Measurements from ENCODE around the gene FAM216B. TPM values are rescaled to one million over a fixed set of nuclear protein-coding genes. Genes with fewer than 3 reads are reported as not detected.

Gene FAM216B
- total and polyA plus RNA-seq, 10 of the 15 experiments (the other 5 are each of a cell fraction or from before 2014, with no cell fraction given): not detected

DNA sequence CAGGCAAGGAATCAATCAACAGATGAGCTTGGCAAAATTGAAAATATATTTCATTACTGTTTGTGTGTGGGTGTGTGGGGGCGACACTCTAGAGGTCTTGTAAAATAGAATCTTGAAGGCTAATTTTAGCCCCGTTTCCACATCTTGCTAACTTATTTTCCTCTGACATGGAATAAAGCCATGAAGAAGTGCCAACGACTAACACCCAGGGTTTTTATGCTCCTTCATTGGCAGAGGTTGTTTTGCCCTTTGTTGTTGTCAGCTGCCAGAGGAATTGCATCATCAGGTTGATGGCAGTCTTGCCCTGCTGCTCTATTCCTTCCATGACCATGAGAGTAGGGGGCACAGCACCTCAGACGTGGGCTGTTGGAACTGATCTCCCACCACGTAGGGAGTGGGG lies 30.6 kb upstream of the FAM216B start (continued):
- TF ChIP-seq, protein P1, sequence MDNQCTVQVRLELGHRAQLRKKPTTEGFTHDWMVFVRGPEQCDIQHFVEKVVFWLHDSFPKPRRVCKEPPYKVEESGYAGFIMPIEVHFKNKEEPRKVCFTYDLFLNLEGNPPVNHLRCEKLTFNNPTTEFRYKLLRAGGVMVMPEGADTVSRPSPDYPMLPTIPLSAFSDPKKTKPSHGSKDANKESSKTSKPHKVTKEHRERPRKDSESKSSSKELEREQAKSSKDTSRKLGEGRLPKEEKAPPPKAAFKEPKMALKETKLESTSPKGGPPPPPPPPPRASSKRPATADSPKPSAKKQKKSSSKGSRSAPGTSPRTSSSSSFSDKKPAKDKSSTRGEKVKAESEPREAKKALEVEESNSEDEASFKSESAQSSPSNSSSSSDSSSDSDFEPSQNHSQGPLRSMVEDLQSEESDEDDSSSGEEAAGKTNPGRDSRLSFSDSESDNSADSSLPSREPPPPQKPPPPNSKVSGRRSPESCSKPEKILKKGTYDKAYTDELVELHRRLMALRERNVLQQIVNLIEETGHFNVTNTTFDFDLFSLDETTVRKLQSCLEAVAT (IDR thresholded peaks at IDR 0.05): no peak
- TF ChIP-seq, protein P2, sequence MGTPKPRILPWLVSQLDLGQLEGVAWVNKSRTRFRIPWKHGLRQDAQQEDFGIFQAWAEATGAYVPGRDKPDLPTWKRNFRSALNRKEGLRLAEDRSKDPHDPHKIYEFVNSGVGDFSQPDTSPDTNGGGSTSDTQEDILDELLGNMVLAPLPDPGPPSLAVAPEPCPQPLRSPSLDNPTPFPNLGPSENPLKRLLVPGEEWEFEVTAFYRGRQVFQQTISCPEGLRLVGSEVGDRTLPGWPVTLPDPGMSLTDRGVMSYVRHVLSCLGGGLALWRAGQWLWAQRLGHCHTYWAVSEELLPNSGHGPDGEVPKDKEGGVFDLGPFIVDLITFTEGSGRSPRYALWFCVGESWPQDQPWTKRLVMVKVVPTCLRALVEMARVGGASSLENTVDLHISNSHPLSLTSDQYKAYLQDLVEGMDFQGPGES (IDR thresholded peaks at IDR 0.05): no peak
- TF ChIP-seq RUNX3 (IDR thresholded peaks at IDR 0.05; ENCODE audit: low read length) (no peak), POLR2AphosphoS2 (IDR thresholded peaks at IDR 0.05; ENCODE audit: low read depth, low read length) (no peak), STAT1 (conservative IDR thresholded peaks at IDR 0.05) (no peak)

DNA sequence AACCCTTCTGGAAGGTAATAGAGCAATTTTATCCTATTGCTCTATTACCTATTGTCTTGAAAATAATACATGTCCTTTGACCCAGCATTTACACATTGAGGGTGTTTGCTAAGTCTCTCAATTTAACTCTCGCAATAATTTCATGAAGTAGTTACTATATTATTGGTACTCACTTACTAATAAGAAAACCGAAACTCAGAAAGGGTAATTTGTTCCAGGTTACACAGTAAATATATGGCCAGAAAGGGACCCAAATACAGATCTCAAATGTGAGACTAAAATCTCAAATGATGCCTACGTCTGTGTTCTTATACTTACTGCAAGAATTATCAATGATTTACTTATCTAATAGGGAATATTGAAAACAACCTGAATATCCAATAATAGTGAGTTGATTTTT lies 29.7 kb upstream of the FAM216B start:
- ChIA-PET SMC1A (ENCODE audit: uncharacterized antibody, unreplicated experiment) (no interaction called here), POLR2A (no interaction called here), RAD21 (ENCODE audit: unreplicated experiment) (no interaction called here), CTCF (interaction anchor here (1.0 kb wide), 1 partner anchor 12 kb away, joined by 3 read pairs; no protein-coding TSS in a partner anchor)
- FAIRE-seq: no peak
- Histone ChIP-seq H4K20me1 (ENCODE audit: control insufficient read depth, insufficient read depth) (no peaks in the 10 kb centered on the region), H3K9me3 (replicated peaks; ENCODE audit: control insufficient read depth, insufficient read depth, low read length) (no peaks in the 10 kb centered on the region), H3K4me3 (no peak overlapping the region), H3K4me2 (ENCODE audit: control insufficient read depth, insufficient read depth) (no peak overlapping the region), H3K4me1 (ENCODE audit: control insufficient read depth, insufficient read depth, low read length) (no peaks in the 10 kb centered on the region), H3K36me3 (ENCODE audit: control insufficient read depth in 2 of 2, insufficient read depth in 2 of 2, low read length in 1 of 2) (no peaks in the 10 kb centered on the region), H2AFZ (ENCODE audit: control insufficient read depth, low read depth, low read length) (no peak overlapping the region), H3K27me3 (replicated peaks in 1 of 2; ENCODE audit: control insufficient read depth in 2 of 2, insufficient read depth in 2 of 2, low read length in 1 of 2) (no peaks in the 10 kb centered on the region; a peak in 2 of 4 replicates), H3K27ac (ENCODE audit: control insufficient read depth, insufficient read depth) (no peak overlapping the region), H3K9ac (ENCODE audit: control insufficient read depth, insufficient read depth, low read length) (no peak overlapping the region), H3K79me2 (ENCODE audit: control insufficient read depth, insufficient read depth, low read length) (no peaks in the 10 kb centered on the region)
- DNase-seq (ENCODE audit: low read depth, low spot score): peak; percentile 4
- intact Hi-C loops (cut with micrococcal nuclease; ENCODE audit: unreplicated experiment): no loop called here
- peak; percentile 91 for ATAC-seq
- 67% methylated on average over 3 of the region's 3 CpGs for WGBS (ENCODE audit: insufficient coverage, insufficient replicate concordance, low lambda C conversion rate, missing lambda C conversion rate)
- TF ChIP-seq IRF4 (IDR thresholded peaks at IDR 0.05; ENCODE audit: low read depth, low read length) (no peak), JUNB (IDR thresholded peaks at IDR 0.05) (peak; percentile 44), FOXK2 (IDR thresholded peaks at IDR 0.05) (no peak)
- in situ Hi-C loops (cut with MboI): no loop called here
- BruUV-seq (replicated peaks): no TSS peak

Data from GM12878 (cell line).